KMS-11 (cell line): ENCODE measurements around the gene FAM229A.

Experiments used
- H2AFZ ChIP-seq: fragments of 200-600 bp; sonication (generic); 2 replicates; pipeline ENCODE4 v1.6.1; 2016; ENCODE audit warnings: antibody characterized with exemption, mixed run types, low read depth
- H3K27ac ChIP-seq: fragments of 200-600 bp; sonication (generic); 2 replicates; pipeline ENCODE4 v1.6.1; 2016; ENCODE audit warnings: mild to moderate bottlenecking, mixed run types
- H3K27me3 ChIP-seq: fragments of 200-600 bp; sonication (generic); 2 replicates; pipeline ENCODE4 v1.6.1; 2017; ENCODE audit warnings: mild to moderate bottlenecking, low read depth, mixed run types, moderate library complexity; ENCODE audit not compliant: insufficient read depth
- H3K36me3 ChIP-seq: fragments of 200-600 bp; sonication (generic); 2 replicates; pipeline ENCODE4 v1.6.1; 2017; ENCODE audit warnings: mild to moderate bottlenecking, mixed run types; ENCODE audit not compliant: insufficient read depth
- H3K4me1 ChIP-seq: fragments of 200-600 bp; sonication (generic); 2 replicates; pipeline ENCODE4 v1.6.1; 2016; ENCODE audit warnings: mild to moderate bottlenecking, low read depth, mixed run types; ENCODE audit not compliant: poor library complexity, severe bottlenecking
- H3K4me2 ChIP-seq: fragments of 200-600 bp; sonication (generic); 2 replicates; pipeline ENCODE4 v1.7.0; 2016; ENCODE audit warnings: mild to moderate bottlenecking, mixed run types
- H3K4me3 ChIP-seq: fragments of 200-600 bp; sonication (generic); IDR thresholded peaks from 2 replicates; pipeline ENCODE4 v1.6.1; 2017; ENCODE audit warnings: low read depth, low read length, mixed read lengths; ENCODE audit not compliant: insufficient read depth
- H3K79me2 ChIP-seq: fragments of 200-600 bp; sonication (generic); 2 replicates; pipeline ENCODE4 v1.6.1; 2016; ENCODE audit warnings: low read depth, mixed run types; ENCODE audit not compliant: insufficient read depth
- H3K9ac ChIP-seq: fragments of 200-600 bp; sonication (generic); 2 replicates; pipeline ENCODE4 v1.6.1; 2016; ENCODE audit warnings: mild to moderate bottlenecking, mixed run types
- H4K20me1 ChIP-seq: fragments of 200-600 bp; sonication (generic); 2 replicates; pipeline ENCODE4 v1.6.1; 2016; ENCODE audit warnings: mild to moderate bottlenecking, mixed run types; ENCODE audit not compliant: insufficient read depth
- TF ChIP-seq, protein P1 (sequence below): fragments of 200-600 bp; sonication (generic); conservative IDR thresholded peaks from 2 replicates; pipeline ENCODE4 v1.6.1; 2017; ENCODE audit warnings: low read depth, mild to moderate bottlenecking, antibody characterized with exemption, low read length, moderate library complexity, mixed read lengths

Gene FAM229A

DNA sequence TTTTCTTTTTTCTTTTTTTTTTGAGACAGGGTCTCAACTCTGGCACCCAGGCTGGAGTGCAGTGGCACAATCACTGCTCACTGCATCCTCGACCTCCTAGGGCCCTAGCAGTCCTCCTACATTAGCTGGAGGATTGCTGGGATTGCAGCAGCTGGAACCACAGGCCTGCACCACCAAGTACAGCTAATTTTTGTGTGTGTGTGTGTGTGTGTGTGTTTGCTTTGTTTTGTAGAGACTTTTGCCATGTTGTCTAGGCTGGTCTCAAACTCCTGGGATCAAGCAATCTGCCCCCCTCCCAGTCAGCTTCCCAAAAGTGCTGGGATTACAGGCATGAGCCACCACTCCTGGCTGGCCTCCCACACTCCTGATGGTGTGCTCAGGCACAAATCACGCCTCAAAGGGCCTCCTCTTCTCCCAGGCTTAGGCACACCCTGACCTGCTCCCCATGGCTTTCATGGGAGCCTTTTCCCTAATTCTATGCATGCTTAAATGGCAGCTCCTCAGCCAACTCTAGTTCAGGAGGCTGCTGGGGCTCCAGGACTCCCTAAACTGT, 9.4 kb downstream of the FAM229A start:
- H3K9ac ChIP-seq: no peak overlapping the region
- H3K4me3 ChIP-seq: no peak overlapping the region
- no peaks in the 10 kb centered on the region for H3K36me3 ChIP-seq
- H2AFZ ChIP-seq: no peak overlapping the region
- peaks cover 13% of the 10 kb centered on the region for H3K4me1 ChIP-seq
- H4K20me1 ChIP-seq: no peaks in the 10 kb centered on the region
- no peaks in the 10 kb centered on the region for H3K79me2 ChIP-seq
- no peak overlapping the region for H3K27ac ChIP-seq
- TF ChIP-seq, protein P1, sequence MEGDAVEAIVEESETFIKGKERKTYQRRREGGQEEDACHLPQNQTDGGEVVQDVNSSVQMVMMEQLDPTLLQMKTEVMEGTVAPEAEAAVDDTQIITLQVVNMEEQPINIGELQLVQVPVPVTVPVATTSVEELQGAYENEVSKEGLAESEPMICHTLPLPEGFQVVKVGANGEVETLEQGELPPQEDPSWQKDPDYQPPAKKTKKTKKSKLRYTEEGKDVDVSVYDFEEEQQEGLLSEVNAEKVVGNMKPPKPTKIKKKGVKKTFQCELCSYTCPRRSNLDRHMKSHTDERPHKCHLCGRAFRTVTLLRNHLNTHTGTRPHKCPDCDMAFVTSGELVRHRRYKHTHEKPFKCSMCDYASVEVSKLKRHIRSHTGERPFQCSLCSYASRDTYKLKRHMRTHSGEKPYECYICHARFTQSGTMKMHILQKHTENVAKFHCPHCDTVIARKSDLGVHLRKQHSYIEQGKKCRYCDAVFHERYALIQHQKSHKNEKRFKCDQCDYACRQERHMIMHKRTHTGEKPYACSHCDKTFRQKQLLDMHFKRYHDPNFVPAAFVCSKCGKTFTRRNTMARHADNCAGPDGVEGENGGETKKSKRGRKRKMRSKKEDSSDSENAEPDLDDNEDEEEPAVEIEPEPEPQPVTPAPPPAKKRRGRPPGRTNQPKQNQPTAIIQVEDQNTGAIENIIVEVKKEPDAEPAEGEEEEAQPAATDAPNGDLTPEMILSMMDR: no peak
- H3K4me2 ChIP-seq: no peak overlapping the region
- H3K27me3 ChIP-seq: no peaks in the 10 kb centered on the region

DNA sequence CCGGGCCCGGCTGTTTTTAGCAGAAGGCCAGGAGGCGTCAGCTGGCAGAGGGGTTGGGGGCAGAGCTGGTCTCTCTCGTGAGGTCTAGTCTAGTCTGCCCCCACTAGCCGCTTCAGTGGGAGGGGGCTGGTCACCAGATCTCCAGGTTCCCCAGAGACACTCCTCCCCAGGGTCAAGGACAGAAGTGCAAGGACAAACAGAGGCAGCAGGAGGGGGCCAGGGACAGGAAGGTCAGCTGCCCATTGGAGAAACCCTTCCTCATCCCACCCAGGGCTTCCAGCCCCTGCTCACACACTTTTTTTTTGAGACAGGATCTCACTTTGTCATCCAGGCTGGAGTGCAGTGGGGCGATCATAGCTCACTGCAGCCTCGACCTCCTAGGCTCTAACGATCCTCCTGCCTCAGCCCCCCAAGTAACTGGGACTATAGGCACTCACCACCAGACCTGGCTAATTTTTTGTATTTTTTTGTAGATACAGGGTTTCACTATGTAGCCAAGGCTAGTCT, 10.0 kb downstream of the FAM229A start:
- TF ChIP-seq, protein P1: no peak
- Histone ChIP-seq H3K27me3 (no peaks in the 10 kb centered on the region), H4K20me1 (no peaks in the 10 kb centered on the region), H3K36me3 (no peaks in the 10 kb centered on the region), H3K27ac (no peak overlapping the region), H3K9ac (peak overlapping the region; percentile 74; the same call in 1 of the 2 replicates), H3K79me2 (no peaks in the 10 kb centered on the region), H3K4me2 (peak overlapping the region; percentile 68; the same call in 1 of the 2 replicates), H3K4me3 (no peak overlapping the region), H2AFZ (peak overlapping the region; percentile 62; the same call in 1 of the 2 replicates), H3K4me1 (peaks cover 13% of the 10 kb centered on the region)

DNA sequence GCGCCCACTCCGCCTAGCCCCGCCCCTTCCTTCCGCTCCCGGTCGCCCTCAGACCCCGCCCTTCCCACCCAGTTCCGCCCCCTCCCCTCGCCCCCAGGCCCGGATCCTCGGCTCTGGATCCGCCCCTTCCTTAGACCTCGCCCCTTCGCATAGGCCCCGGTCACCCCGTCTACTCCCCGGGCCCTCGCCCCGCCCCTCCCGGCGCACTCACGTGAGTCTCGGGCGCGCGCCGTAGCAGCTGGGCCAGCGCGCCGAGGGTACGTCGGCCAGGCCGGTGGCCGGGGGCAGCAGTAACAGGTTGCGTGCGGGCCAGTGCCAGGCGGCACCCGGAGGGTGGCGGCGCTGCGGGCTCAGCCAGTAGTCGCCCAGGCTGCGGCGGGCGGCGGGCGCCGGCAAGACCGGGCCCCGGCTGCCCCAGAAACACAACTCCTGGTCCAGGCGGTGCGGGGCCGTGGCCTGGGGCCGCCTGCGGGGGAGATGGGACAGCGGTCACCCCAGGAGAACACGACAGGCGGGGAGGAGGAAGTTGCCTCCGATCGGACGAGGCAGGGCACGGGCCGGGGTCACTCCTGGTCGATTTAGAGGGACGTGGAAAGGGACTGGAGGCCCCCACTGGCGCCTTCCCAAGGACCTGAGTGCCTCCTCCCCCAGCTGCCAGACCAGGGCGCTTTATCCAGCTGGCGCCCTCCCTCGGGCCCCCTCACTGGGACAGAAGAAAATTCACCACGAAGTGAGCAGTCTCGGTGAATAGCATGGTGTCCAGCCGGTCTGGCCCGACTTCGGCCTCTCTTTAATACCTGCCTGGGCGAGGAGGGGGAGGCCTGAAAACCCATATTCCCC, 10.7 kb downstream of the FAM229A start:
- Histone ChIP-seq H3K4me3 (no peak overlapping the region), H3K9ac (peak overlapping the region; percentile 74; the same call in 1 of the 2 replicates), H4K20me1 (no peaks in the 10 kb centered on the region), H2AFZ (peak overlapping the region; percentile 62), H3K4me2 (peak overlapping the region; percentile 68), H3K4me1 (peaks cover 13% of the 10 kb centered on the region), H3K36me3 (no peaks in the 10 kb centered on the region), H3K79me2 (no peaks in the 10 kb centered on the region), H3K27me3 (no peaks in the 10 kb centered on the region), H3K27ac (peak overlapping the region; percentile 13; the same call in 1 of the 2 replicates)
- TF ChIP-seq, protein P1: no peak

DNA sequence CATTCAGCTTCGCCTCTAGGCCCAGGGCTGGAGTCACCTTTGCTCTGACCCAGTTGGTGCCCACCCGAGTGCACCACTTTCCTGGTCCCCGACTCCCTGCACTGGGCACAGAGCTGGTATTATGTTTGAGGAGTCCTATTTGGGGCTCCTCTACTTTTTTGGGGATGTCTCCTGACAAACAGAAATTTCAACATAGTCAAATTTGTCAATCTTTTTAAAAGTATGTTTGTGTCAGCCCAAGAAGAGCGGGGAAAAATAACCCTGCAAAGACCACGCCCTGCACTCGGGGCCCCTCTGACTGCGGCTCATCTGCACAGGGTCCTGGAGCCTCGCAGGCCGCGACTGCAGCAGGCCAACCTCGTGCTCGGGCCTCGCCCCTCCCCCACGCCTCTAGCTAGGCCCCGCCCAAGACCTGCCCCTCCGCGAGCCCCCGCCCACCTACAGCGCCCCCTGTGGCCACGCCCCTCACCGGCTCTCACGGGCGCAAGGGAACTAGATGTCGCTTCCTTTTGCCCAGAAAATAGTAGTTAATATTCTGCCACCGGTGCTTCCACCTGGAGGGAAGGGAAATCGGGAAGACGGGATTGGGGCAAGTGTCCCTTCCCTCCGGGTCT, 11.4 kb downstream of the FAM229A start:
- TF ChIP-seq, protein P1: peak; percentile 75
- H3K27me3 ChIP-seq: no peaks in the 10 kb centered on the region
- H3K79me2 ChIP-seq: no peaks in the 10 kb centered on the region
- no peaks in the 10 kb centered on the region for H3K36me3 ChIP-seq
- peak overlapping the region; percentile 62; the same call in 1 of the 2 replicates for H2AFZ ChIP-seq
- H3K27ac ChIP-seq: peak overlapping the region; percentile 6; the same call in 1 of the 2 replicates
- H3K4me2 ChIP-seq: no peak overlapping the region
- no peak overlapping the region for H3K4me3 ChIP-seq
- no peaks in the 10 kb centered on the region for H4K20me1 ChIP-seq
- peaks cover 13% of the 10 kb centered on the region for H3K4me1 ChIP-seq
- H3K9ac ChIP-seq: peak overlapping the region; percentile 19; the same call in 1 of the 2 replicates
